Endothelial cell of umbilical vein (primary cell): ENCODE measurements around the gene FAM184B. TPM values are rescaled to one million over a fixed set of nuclear protein-coding genes. Genes with fewer than 3 reads are reported as not detected.

Source experiments
- BruUV-seq: library from RNA; stranded (reverse); fragments of 400-500 nt; replicated peaks from 2 replicates; lab custom pipeline; 2021; lab: Mats Ljungman, UMichigan
- CTCF ChIA-PET: fragments of 300-600, 350-600 bp; sonication (Branson Sonifier 250); formaldehyde crosslinking; loops from one replicate; lab custom pipeline; 2021; ENCODE audit warnings: antibody characterized with exemption, inconsistent platforms; lab: Charles Lee
- POLR2A ChIA-PET: fragments of 300-600, 350-600 bp; sonication (Branson Sonifier 250); formaldehyde crosslinking; loops from one replicate; lab custom pipeline; 2021; ENCODE audit warnings: antibody characterized with exemption, inconsistent platforms; lab: Charles Lee
- DNase-seq: peaks from one replicate; pipeline ENCODE4 v3.0.0-alpha.2; 2011; ENCODE audit warnings: low read depth, low spot score
- FAIRE-seq: peaks from 2 replicates; lab custom pipeline; 2011; peaks lifted over from hg19 to GRCh38; lab: Jason Lieb, UNC
- H2AFZ ChIP-seq: 2 replicates; pipeline ENCODE4 v1.6.0; 2012; ENCODE audit warnings: low read depth, low read length, control low read depth, inconsistent platforms
- H3K27ac ChIP-seq: 2 replicates; pipeline ENCODE4 v1.5.1; 2011; ENCODE audit warnings: low read depth, mild to moderate bottlenecking, control low read depth, low read length, moderate library complexity; ENCODE audit not compliant: insufficient read depth
- H3K27me3 ChIP-seq, 2 experiments: 2 replicates each; pipeline versions ENCODE4 v1.6.0 to v1.6.1; 2011; ENCODE audit warnings: low read length in 2 of 2, mixed read lengths in 1 of 2; ENCODE audit not compliant: control insufficient read depth in 2 of 2, insufficient read depth in 2 of 2
- H3K36me3 ChIP-seq, 2 experiments: 2 replicates in 1 of 2; 3 replicates in 1 of 2; pipeline ENCODE4 v1.5.1; 2011; ENCODE audit warnings: low read length in 2 of 2, mild to moderate bottlenecking in 1 of 2, moderate library complexity in 1 of 2; ENCODE audit not compliant: control insufficient read depth in 2 of 2, insufficient read depth in 2 of 2; ENCODE audit errors: extremely low read depth in 1 of 2
- H3K4me1 ChIP-seq: 3 replicates; pipeline ENCODE4 v1.5.1; 2011; ENCODE audit warnings: mild to moderate bottlenecking, low read length; ENCODE audit not compliant: control insufficient read depth, insufficient read depth; ENCODE audit errors: extremely low read depth
- H3K4me2 ChIP-seq: 2 replicates; pipeline ENCODE4 v1.6.1; 2011; ENCODE audit warnings: low read length, control low read depth, mixed read lengths; ENCODE audit not compliant: insufficient read depth
- H3K4me3 ChIP-seq, 3 experiments: fragments of 200-600 bp in 1 of 3; sonication (generic), shearing (Covaris generic) in 1 of 3; replicated peaks in 1 of 3; 2 replicates each; pipeline ENCODE4 v1.5.1; 2011 to 2016; ENCODE audit warnings: control low read depth in 3 of 3, low read length in 3 of 3, mild to moderate bottlenecking in 2 of 3, inconsistent platforms in 1 of 3, low read depth in 1 of 3, moderate library complexity in 1 of 3; ENCODE audit not compliant: insufficient read depth in 1 of 3
- H3K79me2 ChIP-seq: 2 replicates; pipeline ENCODE4 v1.6.0; 2012; ENCODE audit warnings: low read length, inconsistent platforms; ENCODE audit not compliant: control insufficient read depth, insufficient read depth
- H3K9ac ChIP-seq: replicated peaks from 2 replicates; pipeline ENCODE3; 2011; ENCODE audit warnings: low read length, control low read depth; ENCODE audit not compliant: insufficient read depth; ENCODE audit errors: extremely low read depth
- H3K9me1 ChIP-seq: replicated peaks from 3 replicates; pipeline ENCODE4 v1.6.0; 2011; ENCODE audit warnings: mild to moderate bottlenecking, low read length; ENCODE audit not compliant: control insufficient read depth, insufficient read depth; ENCODE audit errors: extremely low read depth
- H3K9me3 ChIP-seq: replicated peaks from 2 replicates; pipeline ENCODE4 v1.5.1; 2012; ENCODE audit warnings: low read length, inconsistent platforms; ENCODE audit not compliant: control insufficient read depth, insufficient read depth
- H4K20me1 ChIP-seq: replicated peaks from 2 replicates; pipeline ENCODE3; 2011; ENCODE audit warnings: mild to moderate bottlenecking, low read length; ENCODE audit not compliant: control insufficient read depth, insufficient read depth; ENCODE audit errors: extremely low read depth
- CTCF ChIP-seq, 2 donors: IDR thresholded peaks; 1 replicate in 1 of 2; 2 replicates in 1 of 2; pipeline ENCODE4 v1.5.1; 2011; ENCODE audit warnings: low read length in 2 of 2, mild to moderate bottlenecking in 2 of 2, moderate library complexity in 2 of 2, control low read depth in 1 of 2, inconsistent platforms in 1 of 2, low read depth in 1 of 2; ENCODE audit not compliant: insufficient read depth in 1 of 2; ENCODE audit errors: extremely low read depth in 1 of 2
- EZH2 ChIP-seq: IDR thresholded peaks from 2 replicates; pipeline ENCODE4 v1.6.1; 2012; ENCODE audit warnings: borderline replicate concordance, low read depth, mild to moderate bottlenecking, moderate library complexity, low read length, inconsistent platforms; ENCODE audit not compliant: severe bottlenecking
- FOS ChIP-seq: IDR thresholded peaks from 2 replicates; pipeline ENCODE4 v1.6.1; 2011; ENCODE audit warnings: mild to moderate bottlenecking, low read length, moderate library complexity, borderline replicate concordance; ENCODE audit not compliant: insufficient read depth
- GATA2 ChIP-seq: IDR thresholded peaks from 2 replicates; pipeline ENCODE4 v1.7.0; 2011; ENCODE audit warnings: low read depth, mild to moderate bottlenecking, moderate library complexity, mixed read lengths, low read length; ENCODE audit not compliant: insufficient read length, insufficient read depth
- JUN ChIP-seq: IDR thresholded peaks from 2 replicates; pipeline ENCODE4 v1.6.1; 2011; ENCODE audit warnings: borderline replicate concordance, low read depth; ENCODE audit not compliant: insufficient read length, insufficient read depth
- MAX ChIP-seq: IDR thresholded peaks from 2 replicates; pipeline ENCODE4 v1.6.1; 2011; ENCODE audit not compliant: insufficient read depth, insufficient read length
- MYC ChIP-seq: IDR thresholded peaks from one replicate; pipeline ENCODE4 v1.6.1; 2011; ENCODE audit warnings: mild to moderate bottlenecking, low read depth, low read length
- POLR2A ChIP-seq: IDR thresholded peaks from 2 replicates; pipeline ENCODE4 v1.6.1; 2012; ENCODE audit warnings: low read depth, mild to moderate bottlenecking, control low read depth, low read length
- POLR2AphosphoS5 ChIP-seq: IDR thresholded peaks from 2 replicates; pipeline ENCODE4 v1.6.1; 2012; ENCODE audit warnings: low read depth, mild to moderate bottlenecking, control low read depth, low read length, moderate library complexity; ENCODE audit not compliant: insufficient read depth
- dilution Hi-C: fragments of 300-500 bp; cut with MboI; formaldehyde crosslinking; loops from one replicate; pipeline ENCODE4 v1.15.0; 2019; ENCODE audit warnings: low sequenced_read_pairs; ENCODE audit not compliant: extremely low pct_ligation_motif_present
- intact Hi-C: fragments of 100-400 bp; cut with micrococcal nuclease; formaldehyde crosslinking; loops from one replicate; pipeline ENCODE4 v1.10.0; 2022
- polyA plus RNA-seq, 4 experiments: library from polyadenylated mRNA; depleted of rRNA in 3 of 4; stranded (reverse) in 3 of 4; unstranded in 1 of 4; fragments of >200 nt; gene quantifications; 2 replicates each; pipeline versions ENCODE4 v1.2.1 to v1.2.3, GENCODE V29; 2011 to 2012; ENCODE audit warnings: missing spikeins in 1 of 4
- total RNA-seq: library from RNA; stranded (reverse); gene quantifications from 2 replicates; pipeline ENCODE4 v1.2.3, GENCODE V29; 2021

FAM184B gene
- total and polyA plus RNA-seq, 2 donors (not counting 3 experiments of a cell fraction or from before 2014, with no cell fraction given) = not detected

- Histone ChIP-seq H3K4me2 (no peak overlapping the region), H4K20me1 (no peaks in the 10 kb centered on the region), H2AFZ (no peak overlapping the region), H3K4me3 (no peak overlapping the region), H3K9me3 (no peaks in the 10 kb centered on the region), H3K79me2 (no peaks in the 10 kb centered on the region), H3K9me1 (no peaks in the 10 kb centered on the region), H3K27ac (no peak overlapping the region), H3K4me1 (no peaks in the 10 kb centered on the region), H3K36me3 (no peaks in the 10 kb centered on the region), H3K9ac (no peak overlapping the region), H3K27me3 (no peaks in the 10 kb centered on the region)
- dilution Hi-C loops (no loop called here), intact Hi-C loops (no loop called here)
- ChIA-PET POLR2A (no interaction called here), CTCF (no interaction called here)
- FAIRE-seq (no peak), DNase-seq (no peak)
- TF ChIP-seq EZH2 (no peak), POLR2A (no peak), FOS (no peak), MAX (no peak), MYC (no peak), POLR2AphosphoS5 (no peak), GATA2 (no peak), CTCF (IDR thresholded peaks at IDR 0.05; ENCODE audit: extremely low read depth in 1 of 2, insufficient read depth in 1 of 2, low read depth in 1 of 2, low read length in 2 of 2) (no peak), JUN (no peak)
- no TSS peak for BruUV-seq
Measured at GRCh38 chr4:17736484-17736883, 44.9 kb downstream of the FAM184B start.
